ENCODE data around the gene ATG4D. TPM values are rescaled to one million over a fixed set of nuclear protein-coding genes. Genes with fewer than 3 reads are reported as not detected.
A peak's percentile ranks its signal among the peaks of the same experiment; 100 is the strongest.

ATG4D gene
- polyA plus RNA-seq, 1 of the 3 experiments (the other 2 are of a cell fraction) = 22.6 TPM

DNA sequence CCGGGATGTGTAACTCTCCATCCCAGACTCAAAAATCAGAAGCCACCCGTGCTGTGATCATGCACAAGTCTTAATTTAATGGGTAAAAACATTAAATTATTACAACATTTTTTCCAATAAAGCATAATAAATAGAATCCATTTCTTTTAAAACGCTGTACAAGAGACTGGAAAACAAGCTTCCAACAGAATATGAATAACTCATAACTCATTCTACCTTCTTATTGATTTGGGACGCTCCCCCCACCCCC is 22.6 kb downstream of the ATG4D start:
- Histone ChIP-seq H3K9ac (peak overlapping the region; percentile 56; the same call in 1 of the 2 replicates), H3K79me2 (ENCODE audit: insufficient read depth) (peaks cover 37% of the 10 kb centered on the region), H2AFZ (ENCODE audit: low read depth) (peak overlapping the region; percentile 70; the same call in 1 of the 2 replicates), H3K9me2 (no peaks in the 10 kb centered on the region), H3K9me3 (no peaks in the 10 kb centered on the region), H3K4me1 (ENCODE audit: control insufficient read depth in 1 of 2, insufficient read depth in 2 of 2, low read depth in 1 of 2, low read length in 1 of 2) (peaks cover 8 to 30% of the 10 kb centered on the region in 2 experiments; a peak in 3 of 4 replicates), H3K36me3 (replicated peaks in 1 of 2; ENCODE audit: control insufficient read depth in 1 of 2, insufficient read depth in 2 of 2, low read length in 1 of 2) (no peaks in the 10 kb centered on the region), H4K20me1 (ENCODE audit: insufficient read depth) (no peaks in the 10 kb centered on the region), H3F3A (replicated peaks; ENCODE audit: insufficient read depth) (peaks cover 13% of the 10 kb centered on the region), H3K27me3 (ENCODE audit: insufficient read depth) (no peaks in the 10 kb centered on the region), H3K27ac (ENCODE audit: low read depth in 2 of 2, low read length in 1 of 2) (peak overlapping the region; percentile 43 to 70; a peak in 3 of 4 replicates), H3K4me3 (ENCODE audit: low read depth in 2 of 2, low read length in 1 of 2) (peak overlapping the region; percentile 72 to 77), H3K4me2 (peak overlapping the region; percentile 94)
- TF ChIP-seq, protein P1, sequence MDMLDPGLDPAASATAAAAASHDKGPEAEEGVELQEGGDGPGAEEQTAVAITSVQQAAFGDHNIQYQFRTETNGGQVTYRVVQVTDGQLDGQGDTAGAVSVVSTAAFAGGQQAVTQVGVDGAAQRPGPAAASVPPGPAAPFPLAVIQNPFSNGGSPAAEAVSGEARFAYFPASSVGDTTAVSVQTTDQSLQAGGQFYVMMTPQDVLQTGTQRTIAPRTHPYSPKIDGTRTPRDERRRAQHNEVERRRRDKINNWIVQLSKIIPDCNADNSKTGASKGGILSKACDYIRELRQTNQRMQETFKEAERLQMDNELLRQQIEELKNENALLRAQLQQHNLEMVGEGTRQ (IDR thresholded peaks at IDR 0.05; ENCODE audit: borderline replicate concordance, low read depth, low read length) = no peak
- TF ChIP-seq GABPA (IDR thresholded peaks at IDR 0.05; ENCODE audit: low read depth) = no peak
- TF ChIP-seq FOSL2 (IDR thresholded peaks at IDR 0.05; ENCODE audit: borderline replicate concordance, low read depth) = no peak
- no peak for TF ChIP-seq ELF1 (IDR thresholded peaks at IDR 0.05)
- no peak for TF ChIP-seq FOXJ3 (CRISPR knock-in tag; IDR thresholded peaks at IDR 0.05)
- TF ChIP-seq, protein P2, sequence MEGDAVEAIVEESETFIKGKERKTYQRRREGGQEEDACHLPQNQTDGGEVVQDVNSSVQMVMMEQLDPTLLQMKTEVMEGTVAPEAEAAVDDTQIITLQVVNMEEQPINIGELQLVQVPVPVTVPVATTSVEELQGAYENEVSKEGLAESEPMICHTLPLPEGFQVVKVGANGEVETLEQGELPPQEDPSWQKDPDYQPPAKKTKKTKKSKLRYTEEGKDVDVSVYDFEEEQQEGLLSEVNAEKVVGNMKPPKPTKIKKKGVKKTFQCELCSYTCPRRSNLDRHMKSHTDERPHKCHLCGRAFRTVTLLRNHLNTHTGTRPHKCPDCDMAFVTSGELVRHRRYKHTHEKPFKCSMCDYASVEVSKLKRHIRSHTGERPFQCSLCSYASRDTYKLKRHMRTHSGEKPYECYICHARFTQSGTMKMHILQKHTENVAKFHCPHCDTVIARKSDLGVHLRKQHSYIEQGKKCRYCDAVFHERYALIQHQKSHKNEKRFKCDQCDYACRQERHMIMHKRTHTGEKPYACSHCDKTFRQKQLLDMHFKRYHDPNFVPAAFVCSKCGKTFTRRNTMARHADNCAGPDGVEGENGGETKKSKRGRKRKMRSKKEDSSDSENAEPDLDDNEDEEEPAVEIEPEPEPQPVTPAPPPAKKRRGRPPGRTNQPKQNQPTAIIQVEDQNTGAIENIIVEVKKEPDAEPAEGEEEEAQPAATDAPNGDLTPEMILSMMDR (IDR thresholded peaks at IDR 0.05) = no peak
- TF ChIP-seq SIN3A (IDR thresholded peaks at IDR 0.05; ENCODE audit: borderline replicate concordance, low read depth, low read length) = no peak
- no peak for TF ChIP-seq TCF12 (IDR thresholded peaks at IDR 0.05)
- TF ChIP-seq RCOR1 (IDR thresholded peaks at IDR 0.05; ENCODE audit: low read length) = no peak
- no peak for TF ChIP-seq POLR2AphosphoS5 (IDR thresholded peaks at IDR 0.05; ENCODE audit: low read depth, low read length)
- 21% methylated on average over 4 of the region's 4 CpGs for WGBS (ENCODE audit: low lambda C conversion rate)
- POLR2A ChIA-PET = interaction anchor here (0.7 to 0.8 kb wide), 2 partner anchors 13 to 23 kb away, joined by 3 read pairs; no protein-coding TSS in a partner anchor
- DNase-seq = no peak
- CTCF ChIA-PET = interaction anchor here (0.7 to 2.6 kb wide), 7 partner anchors 15 to 133 kb away, joined by 3 to 10 read pairs (median 6); no protein-coding TSS in a partner anchor

DNA sequence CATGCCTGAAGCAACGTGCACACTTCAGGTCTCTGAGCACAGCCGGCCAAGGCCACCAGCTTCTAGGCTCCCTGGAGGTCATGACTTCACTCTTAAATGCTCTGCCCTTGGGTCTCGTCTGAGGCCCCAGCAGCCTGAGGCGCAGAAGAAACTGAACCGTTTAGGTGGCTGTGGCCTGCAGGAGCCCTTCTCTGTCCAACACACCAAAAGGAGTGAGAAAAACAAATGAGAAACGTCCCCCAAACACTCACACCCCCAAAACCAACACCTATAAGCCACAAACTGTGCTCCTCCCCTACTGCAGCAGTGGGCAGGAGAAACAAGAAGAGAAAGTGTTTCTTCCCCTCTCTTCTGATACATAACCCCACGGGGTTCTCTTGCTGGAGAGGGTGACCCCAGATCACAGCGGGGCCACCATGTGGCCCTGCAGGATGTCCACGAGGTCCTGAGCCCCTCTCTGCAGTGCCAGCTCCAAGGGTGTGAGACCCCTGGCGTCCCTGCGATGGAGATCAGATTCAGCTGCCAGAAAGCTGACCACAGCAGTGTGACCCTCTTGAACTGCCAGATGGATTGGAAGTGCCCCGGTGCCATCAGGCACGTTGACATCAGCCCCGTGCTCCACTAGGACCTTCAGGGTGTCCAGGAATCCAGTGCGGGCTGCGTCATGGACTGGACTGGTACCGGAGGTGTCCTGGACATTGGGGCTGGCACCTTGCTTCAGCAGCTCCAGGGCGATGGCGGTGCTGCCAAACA is 23.1 kb downstream of the ATG4D start:
- Histone ChIP-seq H3K4me3 (ENCODE audit: low read depth in 2 of 2, low read length in 1 of 2) (peak overlapping the region; percentile 72 to 77; a peak in 3 of 4 replicates), H3K9ac (peak overlapping the region; percentile 56; the same call in 1 of the 2 replicates)

More for the DNA sequence above, 23.1 kb downstream of the ATG4D start:
- Histone ChIP-seq H3K27ac (ENCODE audit: low read depth in 2 of 2, low read length in 1 of 2) (peak overlapping the region; percentile 43 to 70; a peak in 3 of 4 replicates), H2AFZ (ENCODE audit: low read depth) (peak overlapping the region; percentile 70), H3K9me2 (no peaks in the 10 kb centered on the region), H3K27me3 (ENCODE audit: insufficient read depth) (no peaks in the 10 kb centered on the region), H4K20me1 (ENCODE audit: insufficient read depth) (no peaks in the 10 kb centered on the region), H3F3A (replicated peaks; ENCODE audit: insufficient read depth) (peaks cover 13% of the 10 kb centered on the region), H3K9me3 (no peaks in the 10 kb centered on the region), H3K79me2 (ENCODE audit: insufficient read depth) (peaks cover 37% of the 10 kb centered on the region), H3K36me3 (replicated peaks in 1 of 2; ENCODE audit: control insufficient read depth in 1 of 2, insufficient read depth in 2 of 2, low read length in 1 of 2) (no peaks in the 10 kb centered on the region), H3K4me2 (peak overlapping the region; percentile 94), H3K4me1 (ENCODE audit: control insufficient read depth in 1 of 2, insufficient read depth in 2 of 2, low read depth in 1 of 2, low read length in 1 of 2) (peaks cover 8 to 30% of the 10 kb centered on the region in 2 experiments; a peak in 3 of 4 replicates)
- CTCF ChIA-PET = interaction anchor here (0.7 to 6.4 kb wide), 10 partner anchors 14 to 150 kb away, joined by 3 to 42 read pairs (median 6); no protein-coding TSS in a partner anchor
- POLR2A ChIA-PET = interaction anchor here (0.8 kb wide), 1 partner anchor 24 kb away, joined by 3 read pairs; no protein-coding TSS in a partner anchor
- WGBS (ENCODE audit: low lambda C conversion rate) = 82% methylated on average over 11 of the region's 19 CpGs
- DNase-seq = no peak
- TF ChIP-seq FOXM1 (IDR thresholded peaks at IDR 0.05; ENCODE audit: low read depth) = no peak
- TF ChIP-seq, protein P3, sequence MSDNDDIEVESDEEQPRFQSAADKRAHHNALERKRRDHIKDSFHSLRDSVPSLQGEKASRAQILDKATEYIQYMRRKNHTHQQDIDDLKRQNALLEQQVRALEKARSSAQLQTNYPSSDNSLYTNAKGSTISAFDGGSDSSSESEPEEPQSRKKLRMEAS (IDR thresholded peaks at IDR 0.05; ENCODE audit: low read depth) = no peak
- TF ChIP-seq, protein P2 (IDR thresholded peaks at IDR 0.05) = no peak
- TF ChIP-seq GATA2 (CRISPR knock-in tag; IDR thresholded peaks at IDR 0.05) = no peak
- TF ChIP-seq NRF1 (IDR thresholded peaks at IDR 0.05; ENCODE audit: low read depth, low read length) = no peak
- TF ChIP-seq GABPA (IDR thresholded peaks at IDR 0.05; ENCODE audit: low read depth) = no peak
- no peak for TF ChIP-seq MEF2A (IDR thresholded peaks at IDR 0.05; ENCODE audit: borderline replicate concordance, low read depth)

Measured in SK-N-SH (cell line).